ENCODE results near the gene LRRC14B. TPM values are rescaled to one million over a fixed set of nuclear protein-coding genes. Genes with fewer than 3 reads are reported as not detected.

LRRC14B gene
- total and polyA plus RNA-seq, 2 donors from 2014 or later, result not detected

GRCh38 chr5:143041-143440 lies 48.3 kb upstream of the LRRC14B start:
- H3K9ac ChIP-seq (ENCODE audit: low read length in 3 of 3), result no peak overlapping the region
- H3K27me3 ChIP-seq (ENCODE audit: control insufficient read depth, insufficient read depth, low read length), result no peaks in the 10 kb centered on the region
- TF ChIP-seq CTCF (IDR thresholded peaks at IDR 0.05; ENCODE audit: borderline replicate concordance, extremely low read depth, insufficient read depth), result no peak
- H3K9me3 ChIP-seq (ENCODE audit: control insufficient read depth in 2 of 3, insufficient read depth in 1 of 3, low read length in 3 of 3), result peaks cover 0 to 16% (median 8%) of the 10 kb centered on the region in 3 donors
- peaks cover 0 to 2% (median 0%) of the 10 kb centered on the region in 3 donors for H3K36me3 ChIP-seq (ENCODE audit: control insufficient read depth in 2 of 3, insufficient read depth in 3 of 3, low read length in 3 of 3)
- DNase-seq (no peak), FAIRE-seq (no peak)
- intact Hi-C loops (cut with DNase I), result no loop called here
- H3K27ac ChIP-seq (ENCODE audit: low read depth in 2 of 2, low read length in 2 of 2), result no peak overlapping the region
- H3K4me1 ChIP-seq (ENCODE audit: control insufficient read depth in 2 of 3, insufficient read depth in 2 of 3, low read depth in 1 of 3, low read length in 3 of 3), result no peaks in the 10 kb centered on the region
- no peak overlapping the region for H3K4me3 ChIP-seq (ENCODE audit: low read length in 3 of 3)

GRCh38 chr5:144941-145340 lies 46.4 kb upstream of the LRRC14B start:
- intact Hi-C loops (cut with DNase I), result no loop called here
- H3K4me1 ChIP-seq (ENCODE audit: control insufficient read depth in 2 of 3, insufficient read depth in 2 of 3, low read depth in 1 of 3, low read length in 3 of 3), result no peaks in the 10 kb centered on the region
- no peak for TF ChIP-seq CTCF (IDR thresholded peaks at IDR 0.05; ENCODE audit: borderline replicate concordance, extremely low read depth, insufficient read depth)
- H3K9ac ChIP-seq (ENCODE audit: low read length in 3 of 3), result no peak overlapping the region
- H3K27ac ChIP-seq (ENCODE audit: low read depth in 2 of 2, low read length in 2 of 2), result no peak overlapping the region
- peaks cover 0 to 2% (median 0%) of the 10 kb centered on the region in 3 donors for H3K36me3 ChIP-seq (ENCODE audit: control insufficient read depth in 2 of 3, insufficient read depth in 3 of 3, low read length in 3 of 3)
- DNase-seq (peak in 1 of 5 donors; percentile 52), FAIRE-seq (no peak)
- H3K9me3 ChIP-seq (ENCODE audit: control insufficient read depth in 2 of 3, insufficient read depth in 1 of 3, low read length in 3 of 3), result peaks cover 0 to 23% (median 9%) of the 10 kb centered on the region in 3 donors
- H3K4me3 ChIP-seq (ENCODE audit: low read length in 3 of 3), result no peak overlapping the region
- no peaks in the 10 kb centered on the region for H3K27me3 ChIP-seq (ENCODE audit: control insufficient read depth, insufficient read depth, low read length)

- Histone ChIP-seq H3K4me3 (ENCODE audit: low read length in 3 of 3) (no peak overlapping the region), H3K27me3 (ENCODE audit: control insufficient read depth, insufficient read depth, low read length) (no peaks in the 10 kb centered on the region), H3K27ac (ENCODE audit: low read depth in 2 of 2, low read length in 2 of 2) (no peak overlapping the region), H3K4me1 (ENCODE audit: control insufficient read depth in 2 of 3, insufficient read depth in 2 of 3, low read depth in 1 of 3, low read length in 3 of 3) (no peaks in the 10 kb centered on the region), H3K36me3 (ENCODE audit: control insufficient read depth in 2 of 3, insufficient read depth in 3 of 3, low read length in 3 of 3) (peaks cover 0 to 2% (median 0%) of the 10 kb centered on the region in 3 donors), H3K9me3 (ENCODE audit: control insufficient read depth in 2 of 3, insufficient read depth in 1 of 3, low read length in 3 of 3) (peaks cover 0 to 23% (median 9%) of the 10 kb centered on the region in 3 donors), H3K9ac (ENCODE audit: low read length in 3 of 3) (no peak overlapping the region)
- no peak for FAIRE-seq
- no peak for TF ChIP-seq CTCF (IDR thresholded peaks at IDR 0.05; ENCODE audit: borderline replicate concordance, extremely low read depth, insufficient read depth)
- intact Hi-C loops (cut with DNase I), result no loop called here
- DNase-seq, result no peak
Observed at GRCh38 chr5:145585-146323, 45.5 kb upstream of the LRRC14B start.

Measured in kidney (tissue), 14 donors.